Measurements from ENCODE around the gene AQP12A.

DNA sequence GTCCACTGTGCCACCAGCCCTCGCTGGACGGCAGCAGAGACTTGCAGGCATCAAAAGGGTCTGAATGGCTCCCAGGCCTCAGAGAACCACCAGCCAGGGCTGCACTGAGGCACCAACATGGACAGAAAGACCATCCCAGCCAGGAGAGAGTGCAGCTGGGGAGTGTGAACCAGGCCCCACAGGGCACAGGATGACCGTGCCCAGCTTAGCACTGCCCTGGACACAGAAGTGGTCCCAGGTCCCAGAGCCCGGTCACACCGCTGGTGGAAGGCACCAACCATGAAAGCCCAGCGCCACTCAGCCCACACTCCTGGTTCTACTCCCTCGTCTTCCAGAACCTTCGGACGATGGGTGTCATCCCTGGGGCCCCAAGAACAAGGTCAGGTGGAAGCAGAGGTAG lies 20.5 kb downstream of the AQP12A start:
- TF ChIP-seq, protein P1, sequence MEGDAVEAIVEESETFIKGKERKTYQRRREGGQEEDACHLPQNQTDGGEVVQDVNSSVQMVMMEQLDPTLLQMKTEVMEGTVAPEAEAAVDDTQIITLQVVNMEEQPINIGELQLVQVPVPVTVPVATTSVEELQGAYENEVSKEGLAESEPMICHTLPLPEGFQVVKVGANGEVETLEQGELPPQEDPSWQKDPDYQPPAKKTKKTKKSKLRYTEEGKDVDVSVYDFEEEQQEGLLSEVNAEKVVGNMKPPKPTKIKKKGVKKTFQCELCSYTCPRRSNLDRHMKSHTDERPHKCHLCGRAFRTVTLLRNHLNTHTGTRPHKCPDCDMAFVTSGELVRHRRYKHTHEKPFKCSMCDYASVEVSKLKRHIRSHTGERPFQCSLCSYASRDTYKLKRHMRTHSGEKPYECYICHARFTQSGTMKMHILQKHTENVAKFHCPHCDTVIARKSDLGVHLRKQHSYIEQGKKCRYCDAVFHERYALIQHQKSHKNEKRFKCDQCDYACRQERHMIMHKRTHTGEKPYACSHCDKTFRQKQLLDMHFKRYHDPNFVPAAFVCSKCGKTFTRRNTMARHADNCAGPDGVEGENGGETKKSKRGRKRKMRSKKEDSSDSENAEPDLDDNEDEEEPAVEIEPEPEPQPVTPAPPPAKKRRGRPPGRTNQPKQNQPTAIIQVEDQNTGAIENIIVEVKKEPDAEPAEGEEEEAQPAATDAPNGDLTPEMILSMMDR (optimal IDR thresholded peaks at IDR 0.05 in 1 of 3, IDR thresholded peaks at IDR 0.05 in 1 of 3, conservative IDR thresholded peaks at IDR 0.05 in 1 of 3; ENCODE audit: extremely low read depth in 1 of 3, insufficient read depth in 2 of 3, low read length in 3 of 3), result no peak
- TF ChIP-seq EZH2 (IDR thresholded peaks at IDR 0.05; ENCODE audit: low read length), result no peak
